NCI-H69 (cell line): ENCODE measurements around the gene AKT2.
A peak's percentile ranks its signal among the peaks of the same experiment; 100 is the strongest.
"Not testable (repeated sequence)": the region's sequence is repeated elsewhere in the genome, so short reads cannot be mapped to it uniquely, and the experiment has no call there.

Source experiments
- DNase-seq: peaks from one replicate; lab custom pipeline; 2025; lab: John Stamatoyannopoulos, UW

The AKT2 gene

DNA sequence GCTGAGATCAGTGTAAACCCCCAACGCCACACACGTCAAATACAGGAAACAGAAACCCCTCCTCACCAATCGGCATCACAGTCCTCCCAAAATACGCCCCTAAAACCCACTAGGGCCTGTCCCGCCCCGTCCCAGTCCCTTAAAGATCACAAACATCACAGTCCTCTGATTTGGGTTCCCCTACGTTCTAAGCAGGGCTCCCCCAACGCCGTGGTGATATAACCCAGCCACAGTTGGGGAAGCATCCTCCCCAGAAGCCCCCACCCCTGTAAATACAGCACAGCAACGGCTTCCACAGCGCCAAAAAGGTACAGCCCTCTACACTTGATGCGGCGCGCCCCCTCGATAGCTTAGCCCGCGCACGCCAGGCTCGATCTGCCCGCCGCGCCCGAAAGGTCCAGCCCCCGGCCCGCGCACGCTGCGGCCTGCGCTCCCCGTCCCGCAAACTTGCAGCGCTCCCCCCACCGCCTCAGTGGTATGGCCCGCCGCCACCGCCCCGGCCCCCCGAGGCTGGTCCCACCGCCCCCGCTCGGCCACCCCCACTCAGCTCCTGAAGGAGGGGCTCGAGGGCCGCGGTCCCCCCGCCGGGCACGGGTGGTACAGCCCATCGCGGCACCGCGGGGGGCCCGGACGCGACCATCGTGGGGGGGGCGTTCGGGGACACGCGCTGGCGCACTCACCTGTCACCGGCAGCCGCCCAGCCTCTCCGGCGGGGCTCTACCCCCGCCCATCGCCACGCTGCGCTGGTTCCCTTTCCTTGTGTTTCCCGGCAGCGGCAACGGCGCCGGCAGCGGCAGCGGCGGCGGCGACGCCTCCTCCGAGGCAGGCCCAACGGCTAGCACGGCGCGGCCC, at the start of gene AKT2:
TSS of gene AKT2 (minus strand) at position 845 of the 852 bp plus-strand sequence. CDS start 20,078 bp downstream, outside the sequence.
- peak; percentile 93 for DNase-seq

DNA sequence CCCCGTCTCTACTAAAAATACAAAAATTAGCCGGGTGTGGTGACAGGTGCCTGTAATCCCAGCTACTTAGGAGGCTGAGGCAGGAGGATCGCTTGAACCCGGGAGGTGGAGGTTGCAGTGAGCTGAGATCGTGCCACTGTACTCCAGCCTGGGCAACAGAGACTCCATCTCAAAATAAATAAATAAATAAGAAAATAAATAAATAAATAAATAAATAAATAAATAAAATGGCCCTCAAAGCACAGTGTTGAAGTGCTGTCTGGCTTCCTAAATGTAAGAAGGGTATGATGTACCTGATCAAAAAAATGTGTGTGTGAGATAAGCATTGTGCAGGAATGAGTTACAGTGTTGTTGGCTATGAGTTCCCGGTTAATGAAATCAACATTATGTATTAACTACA, 47.9 kb upstream of the AKT2 start:
- DNase-seq: not testable (repeated sequence)

DNA sequence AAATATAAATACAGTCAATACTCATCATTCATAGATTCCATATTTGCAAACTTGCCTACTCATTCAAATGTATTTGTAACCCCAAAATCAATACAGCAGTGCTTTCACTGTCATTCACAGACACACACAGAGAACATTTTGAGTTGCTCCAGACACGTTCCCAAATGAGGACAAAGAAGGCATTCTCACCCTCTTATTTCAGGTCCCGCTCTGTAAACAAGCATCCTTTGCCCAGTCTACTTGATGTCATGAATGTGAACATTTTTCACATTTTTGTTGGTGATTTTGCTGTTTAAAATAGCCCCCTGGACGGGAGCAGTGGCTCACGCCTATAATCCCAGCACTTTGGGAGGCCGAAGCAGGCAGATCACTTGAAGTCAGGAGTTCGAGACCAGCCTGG, 47.5 kb upstream of the AKT2 start:
- DNase-seq: no peak

DNA sequence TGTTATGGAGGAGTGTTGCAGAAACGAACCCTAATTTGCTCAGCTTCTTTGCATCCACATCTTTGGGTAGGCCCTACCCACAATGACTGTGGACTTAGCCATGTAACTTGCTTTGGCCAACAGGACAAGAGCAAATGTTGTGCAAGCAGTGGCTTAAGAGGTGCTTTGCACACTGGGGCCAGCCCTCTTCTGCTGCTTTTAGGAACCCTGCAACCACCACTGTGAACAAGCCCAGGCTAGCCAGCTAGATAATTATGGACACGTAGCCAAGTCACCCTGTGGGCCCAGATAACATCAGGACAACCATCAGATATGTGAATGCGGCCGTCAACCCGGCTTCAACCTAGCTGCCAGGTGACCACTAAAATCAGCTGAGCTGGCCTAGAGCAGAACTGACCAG, 45.9 kb upstream of the AKT2 start:
- DNase-seq: no peak

DNA sequence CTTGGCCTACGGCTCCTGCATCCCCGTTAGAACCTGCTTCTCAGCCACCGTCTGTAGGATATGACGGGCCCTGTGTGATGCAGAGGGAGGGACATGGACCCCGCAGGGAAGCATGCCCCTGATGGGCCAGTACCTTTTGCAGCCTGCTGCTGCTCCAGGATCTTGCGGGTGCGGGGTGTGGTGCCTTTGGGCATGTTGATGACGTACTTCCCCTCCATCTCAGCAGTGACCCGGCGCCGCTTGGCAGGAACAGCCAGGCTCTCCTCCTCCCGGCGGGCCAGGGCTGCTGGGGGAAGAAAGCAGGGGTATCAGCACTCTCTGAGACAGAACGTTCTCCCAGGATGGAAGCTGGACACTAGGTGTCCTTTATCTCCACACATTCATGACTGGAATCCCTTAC, 41.1 kb upstream of the AKT2 start:
- no peak for DNase-seq

DNA sequence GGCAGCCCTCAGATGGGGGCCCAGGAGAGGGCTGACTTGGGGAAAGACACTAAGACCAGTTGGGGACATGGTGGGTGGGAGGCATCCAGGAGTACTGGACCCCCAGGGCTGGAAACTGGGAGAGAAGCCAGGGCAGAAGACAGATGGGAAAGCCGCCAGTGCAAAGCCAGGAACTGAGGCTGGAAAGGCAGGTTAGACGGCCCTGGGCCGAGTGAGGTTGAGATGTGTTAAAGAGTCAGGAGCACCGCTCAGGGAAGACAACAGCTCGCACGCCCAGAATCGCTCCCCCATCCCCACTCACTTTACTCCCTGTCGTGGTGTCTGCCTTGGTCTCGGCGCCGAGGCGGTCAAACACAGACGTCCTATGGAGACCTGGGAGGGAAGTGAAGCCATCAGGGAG, 38.6 kb upstream of the AKT2 start:
- no peak for DNase-seq

DNA sequence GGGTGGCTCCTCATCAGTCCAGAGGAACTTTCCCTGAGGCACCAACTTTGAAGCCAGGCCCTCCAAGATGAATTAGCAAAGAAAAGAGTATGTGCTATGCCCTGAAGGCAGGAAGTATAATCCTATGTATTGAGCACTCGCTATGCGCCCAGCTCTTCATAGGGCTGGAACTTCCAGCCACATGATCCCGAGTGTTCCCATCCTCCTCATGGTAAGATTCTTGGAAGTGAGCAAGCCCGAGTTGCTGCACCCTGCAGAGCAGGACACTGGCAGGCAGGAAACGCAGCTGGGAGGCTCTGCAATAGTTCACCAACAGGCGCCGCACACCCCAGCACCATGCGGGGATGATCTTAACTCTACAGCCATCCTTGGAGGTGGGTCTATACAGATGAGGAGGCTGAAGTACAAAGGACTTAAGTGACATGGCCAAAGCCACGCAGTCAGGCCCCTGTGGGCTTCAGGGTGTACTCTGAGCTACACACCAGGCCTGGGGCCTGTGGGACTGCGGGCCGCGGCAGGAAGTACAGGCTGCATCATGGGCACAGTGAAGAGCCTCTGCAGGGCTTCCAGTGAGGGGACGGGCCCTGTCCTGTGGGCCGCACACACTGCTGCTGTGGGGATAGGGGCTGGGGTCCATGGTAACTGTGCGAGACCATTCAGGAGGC, 37.9 kb upstream of the AKT2 start:
- DNase-seq: no peak

DNA sequence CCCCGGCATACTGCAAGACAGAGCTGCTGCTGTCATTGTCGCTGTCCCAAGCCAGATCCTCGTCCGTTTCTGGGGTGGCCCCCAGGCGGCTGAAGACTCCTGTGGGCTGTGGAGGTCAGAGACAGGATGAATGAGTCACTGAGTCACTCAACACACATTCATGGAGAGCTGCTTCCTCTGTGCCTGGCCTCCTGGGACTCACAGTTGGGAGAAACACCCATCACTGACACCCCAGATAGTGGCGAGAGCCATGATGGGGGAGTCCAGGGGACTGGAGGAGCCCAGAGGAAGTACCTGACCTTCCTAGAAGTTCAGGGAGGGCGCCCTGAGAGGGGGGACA, 37.1 kb upstream of the AKT2 start:
- DNase-seq: no peak

DNA sequence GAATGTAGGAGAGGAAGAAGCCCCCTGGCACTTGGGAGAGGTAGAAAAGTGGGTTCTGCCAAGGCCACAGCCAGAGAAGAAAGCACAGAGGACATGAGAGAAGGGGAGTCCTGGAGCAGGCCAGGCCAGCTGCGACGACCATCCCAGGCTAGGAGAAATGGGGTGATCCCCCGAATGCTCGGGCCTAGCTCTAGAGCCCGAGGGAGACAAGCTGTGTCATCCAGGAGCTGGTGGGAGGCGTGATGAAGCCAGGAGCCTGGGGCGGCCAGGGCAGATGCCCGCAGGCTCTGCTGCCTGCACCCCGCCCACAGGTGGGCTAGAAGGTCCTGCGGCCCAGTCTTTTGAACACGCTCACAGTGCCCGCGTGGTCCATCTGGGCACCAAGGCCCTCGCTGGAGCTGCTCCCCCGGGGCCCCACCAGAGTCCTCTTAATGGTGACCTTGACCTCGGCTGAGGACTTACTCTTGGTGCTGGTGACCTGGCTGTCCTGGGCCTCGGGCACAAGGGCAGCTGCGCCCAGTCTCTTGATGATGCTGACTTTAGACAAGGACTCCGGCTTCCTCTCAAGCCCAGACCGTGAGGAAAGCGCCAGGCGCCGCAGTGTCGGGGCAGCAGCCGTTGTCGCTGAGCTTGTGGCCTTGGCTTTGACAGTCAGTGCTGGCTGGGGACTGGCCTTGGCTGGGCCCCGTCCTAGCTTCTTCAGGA, 36.6 kb upstream of the AKT2 start:
- DNase-seq: no peak

DNA sequence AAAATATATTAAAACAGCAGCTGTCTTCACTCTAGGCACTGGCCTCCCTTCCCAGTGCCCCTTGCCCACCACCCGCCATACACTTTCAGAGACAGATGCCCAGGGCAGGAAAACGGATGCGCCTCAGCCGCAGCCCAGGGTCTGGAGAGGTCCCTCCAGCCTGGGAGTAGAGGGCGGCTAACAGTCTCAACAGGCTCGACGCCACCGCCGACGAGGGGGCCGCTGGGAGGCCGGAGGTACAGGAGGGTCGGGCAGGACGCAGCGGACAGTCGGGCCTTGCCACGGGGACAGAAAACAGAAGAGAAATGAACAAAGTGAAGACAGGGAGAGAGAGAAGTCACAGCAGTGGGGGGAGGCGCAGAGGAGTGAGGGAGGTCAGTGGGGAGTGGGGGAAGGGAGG, 35.9 kb upstream of the AKT2 start:
- DNase-seq: no peak

DNA sequence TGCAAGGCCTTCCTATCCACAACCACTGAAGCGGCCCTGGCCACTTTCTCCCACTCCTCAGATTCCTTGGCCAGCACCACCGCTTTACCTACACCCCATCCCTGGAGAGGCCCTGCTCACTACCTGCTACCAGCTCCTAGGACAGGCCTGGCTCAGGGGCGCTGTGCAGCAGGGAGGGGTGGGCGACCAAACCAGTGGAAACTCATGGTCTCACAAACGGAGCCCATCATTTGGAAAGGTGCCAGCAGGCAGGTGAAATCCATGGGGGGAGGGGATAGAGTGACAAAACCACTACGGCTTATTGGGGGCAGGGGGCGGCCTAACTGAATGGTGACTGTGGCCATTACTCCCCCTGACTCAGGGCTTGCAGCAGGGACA, 35.4 kb upstream of the AKT2 start:
- no peak for DNase-seq

DNA sequence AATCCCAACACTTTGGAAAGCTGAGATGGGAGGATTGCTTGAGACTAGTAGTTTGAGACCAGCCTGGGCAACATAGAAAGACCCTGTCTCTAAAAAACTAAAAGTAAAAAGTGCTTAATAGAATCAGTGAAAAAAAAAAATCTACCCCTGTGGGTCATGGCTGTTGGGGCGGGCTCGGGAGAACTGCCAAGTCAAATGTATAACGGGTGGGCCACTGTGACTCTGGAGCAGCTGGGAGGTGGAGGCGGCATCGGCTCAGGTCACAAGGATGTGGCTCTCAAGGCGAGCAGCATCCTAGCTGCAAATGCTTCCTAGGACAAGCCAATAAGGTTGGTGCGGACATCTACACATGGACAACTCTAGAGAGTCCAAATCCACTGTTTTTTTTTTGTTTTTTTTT, 32.2 kb upstream of the AKT2 start:
- no peak for DNase-seq

DNA sequence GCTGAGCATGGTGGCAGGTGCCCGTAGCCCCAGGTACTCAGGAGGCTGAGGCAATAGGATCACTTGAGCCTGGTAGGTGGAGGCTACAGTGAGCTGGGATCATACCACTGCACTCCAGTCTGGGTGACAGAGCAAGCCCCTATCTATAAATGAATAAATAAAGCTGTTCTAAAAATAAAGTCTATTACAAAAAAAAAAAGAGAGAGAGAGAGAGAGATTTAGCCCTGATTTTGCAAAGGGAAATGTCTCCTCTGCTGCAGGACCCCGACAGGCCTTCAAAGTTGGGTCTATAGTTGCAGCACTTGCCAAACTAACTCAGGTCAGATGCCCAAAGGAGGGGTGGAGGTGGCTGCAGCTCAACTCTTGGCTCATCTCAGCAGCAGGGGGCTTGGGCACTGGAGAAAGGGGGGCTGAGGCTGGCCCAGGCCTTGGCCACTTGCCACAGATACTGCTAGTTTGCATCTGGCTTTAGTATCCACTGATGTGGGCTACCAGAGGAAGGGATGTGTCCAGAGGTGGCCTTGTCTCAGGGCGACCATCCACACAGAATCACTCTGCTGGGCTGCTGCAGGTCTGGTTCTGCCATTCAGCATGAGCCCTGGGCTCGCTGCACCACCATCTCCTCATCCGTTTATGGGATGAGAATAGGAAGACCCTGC, 30.8 kb upstream of the AKT2 start:
- DNase-seq: peak; percentile 16

DNA sequence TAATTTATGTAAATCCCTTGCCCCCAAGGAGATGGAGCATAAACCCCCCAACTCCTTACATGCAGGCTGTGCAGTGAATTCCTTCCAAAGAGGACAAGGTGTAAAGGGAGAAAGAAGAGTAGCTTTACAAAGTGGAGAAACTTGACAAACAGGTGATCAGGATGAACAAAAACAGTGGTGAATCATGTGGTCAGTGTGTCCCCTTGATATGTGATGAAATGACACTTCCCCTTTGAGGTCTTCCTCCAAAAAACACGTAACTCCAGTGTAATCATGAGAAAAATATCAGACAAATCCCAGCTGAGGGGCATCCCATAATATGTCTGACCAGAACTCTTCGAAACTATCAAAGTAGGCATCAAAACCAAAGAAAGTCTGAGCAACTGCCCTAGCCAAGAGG, 29.5 kb upstream of the AKT2 start:
- no peak for DNase-seq

DNA sequence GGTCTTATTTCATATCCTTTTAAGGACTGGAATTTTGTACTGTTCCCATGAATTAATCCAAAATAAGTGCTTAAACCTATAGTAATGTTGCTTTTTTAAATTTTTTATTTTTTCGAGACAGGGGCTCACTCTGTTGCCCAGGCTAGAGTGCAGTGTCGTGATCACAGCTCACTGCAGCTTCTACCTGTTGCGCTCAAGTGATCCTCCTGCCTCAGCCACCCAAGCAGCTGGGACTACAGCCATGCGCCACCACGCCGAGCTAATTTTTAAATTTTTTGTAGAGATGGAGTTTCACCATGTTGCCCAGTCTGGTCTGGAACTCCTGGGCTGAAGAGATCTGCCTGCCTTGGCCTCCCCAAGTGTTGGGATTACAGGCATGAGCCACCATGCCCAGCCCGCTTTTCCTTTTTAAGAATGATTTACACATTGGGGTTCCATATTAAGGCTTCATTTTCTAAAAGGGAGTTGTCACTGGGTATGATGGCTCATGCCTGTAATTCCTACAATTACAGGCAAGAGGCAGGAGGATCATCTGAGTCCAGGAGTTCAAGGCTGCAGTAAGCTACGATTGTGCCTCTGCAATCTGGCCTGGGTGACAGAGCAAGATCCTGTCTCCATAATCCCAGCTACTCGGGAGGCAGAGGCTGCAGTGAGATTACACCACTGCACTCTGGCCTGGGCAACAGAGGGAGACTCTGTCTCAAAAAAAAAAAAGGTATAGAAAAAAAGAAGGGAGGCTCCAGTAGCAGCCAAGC, 28.3 kb upstream of the AKT2 start:
- DNase-seq: no peak

DNA sequence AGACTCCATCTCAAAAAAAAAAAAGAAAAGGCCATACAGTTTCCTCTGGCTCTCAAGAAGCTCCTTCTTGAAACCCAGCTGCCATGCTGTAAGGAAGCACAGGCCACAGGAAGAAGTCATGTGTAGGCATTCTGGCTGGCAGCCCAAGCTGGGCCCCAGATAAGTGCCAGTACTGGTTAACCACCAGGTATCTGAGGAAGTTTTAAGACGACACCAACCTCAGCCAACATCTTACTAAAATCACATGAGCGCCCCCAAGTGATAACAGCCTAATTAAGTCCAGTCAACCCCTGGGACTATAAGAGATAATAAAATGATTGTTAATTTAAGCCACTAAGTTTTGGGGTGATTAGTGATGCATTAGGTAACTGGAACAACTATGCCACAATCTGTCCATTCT, 27.4 kb upstream of the AKT2 start:
- DNase-seq: no peak

DNA sequence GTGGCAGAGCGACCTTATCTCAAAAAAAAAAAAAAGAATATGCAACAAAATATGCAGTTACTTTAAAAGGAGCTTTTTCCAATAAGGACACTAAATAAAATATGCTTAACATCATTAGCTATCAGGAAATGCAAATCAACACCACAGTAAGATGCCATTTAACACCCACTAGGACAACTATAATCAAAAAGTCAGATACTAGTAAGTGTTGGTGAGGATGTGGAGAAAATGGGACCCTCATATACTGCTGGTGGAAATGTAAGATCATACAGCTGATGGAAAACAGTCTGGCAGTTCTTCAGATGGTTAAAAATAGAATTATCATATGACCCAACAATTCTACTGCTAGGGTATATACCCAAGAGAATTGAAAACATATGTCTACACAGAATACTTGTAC, 24.5 kb upstream of the AKT2 start:
- no peak for DNase-seq

DNA sequence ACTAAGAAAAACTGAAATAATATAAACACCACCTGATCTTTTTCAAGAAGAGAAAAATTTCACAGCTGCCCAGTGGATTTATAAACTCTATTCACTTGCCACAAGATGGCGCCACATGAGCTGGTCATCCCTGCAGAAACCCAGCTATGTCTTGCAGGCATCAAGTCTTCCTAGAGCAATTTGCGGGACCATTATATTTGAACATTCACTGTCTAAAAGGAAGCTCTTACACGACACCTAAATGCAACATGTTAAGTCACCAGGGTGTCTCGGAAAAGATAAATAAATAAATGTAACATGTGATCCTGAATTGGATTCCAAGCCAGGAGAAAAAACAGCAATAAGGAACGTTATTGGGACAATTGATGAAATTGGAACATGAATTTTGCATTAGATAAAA, 20.3 kb upstream of the AKT2 start:
- peak; percentile 87 for DNase-seq

DNA sequence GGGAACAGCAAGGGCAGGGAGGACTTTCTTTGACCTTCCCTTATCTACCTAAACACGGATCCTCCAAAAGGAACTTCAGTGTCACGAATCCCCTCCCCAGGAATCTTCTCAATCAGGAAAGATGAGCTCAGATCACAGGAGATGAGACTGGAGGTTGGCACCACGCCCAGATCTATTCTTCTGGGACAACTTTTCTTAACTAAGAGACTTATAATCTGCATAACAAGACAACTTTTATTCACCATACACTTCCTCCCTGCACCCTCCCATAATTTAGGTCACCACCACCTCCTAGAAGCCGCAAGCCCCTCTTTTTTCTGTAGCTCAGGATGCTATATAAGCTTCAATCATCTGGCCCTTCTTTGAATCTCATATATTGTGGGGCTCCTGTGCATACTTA, 19.2 kb upstream of the AKT2 start:
- no peak for DNase-seq

DNA sequence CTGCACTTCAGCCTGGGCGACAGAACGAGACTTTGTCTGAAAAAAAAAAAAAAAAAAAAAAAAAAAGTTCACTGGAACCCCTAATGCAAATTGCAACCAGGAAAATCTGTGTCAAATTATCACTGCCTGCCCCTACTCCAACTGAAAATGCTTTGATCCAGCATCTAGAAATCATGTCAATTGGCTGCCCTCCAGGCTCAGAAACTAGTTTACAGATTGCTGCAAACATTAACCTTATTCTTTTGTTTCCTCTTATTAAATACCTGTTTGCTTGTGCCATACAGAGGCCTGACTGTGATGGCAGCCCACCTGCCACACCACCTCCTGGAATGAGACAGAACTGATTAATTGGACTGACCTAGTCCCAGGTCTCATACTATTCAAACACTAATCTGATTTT, 18.6 kb upstream of the AKT2 start:
- DNase-seq: no peak

DNA sequence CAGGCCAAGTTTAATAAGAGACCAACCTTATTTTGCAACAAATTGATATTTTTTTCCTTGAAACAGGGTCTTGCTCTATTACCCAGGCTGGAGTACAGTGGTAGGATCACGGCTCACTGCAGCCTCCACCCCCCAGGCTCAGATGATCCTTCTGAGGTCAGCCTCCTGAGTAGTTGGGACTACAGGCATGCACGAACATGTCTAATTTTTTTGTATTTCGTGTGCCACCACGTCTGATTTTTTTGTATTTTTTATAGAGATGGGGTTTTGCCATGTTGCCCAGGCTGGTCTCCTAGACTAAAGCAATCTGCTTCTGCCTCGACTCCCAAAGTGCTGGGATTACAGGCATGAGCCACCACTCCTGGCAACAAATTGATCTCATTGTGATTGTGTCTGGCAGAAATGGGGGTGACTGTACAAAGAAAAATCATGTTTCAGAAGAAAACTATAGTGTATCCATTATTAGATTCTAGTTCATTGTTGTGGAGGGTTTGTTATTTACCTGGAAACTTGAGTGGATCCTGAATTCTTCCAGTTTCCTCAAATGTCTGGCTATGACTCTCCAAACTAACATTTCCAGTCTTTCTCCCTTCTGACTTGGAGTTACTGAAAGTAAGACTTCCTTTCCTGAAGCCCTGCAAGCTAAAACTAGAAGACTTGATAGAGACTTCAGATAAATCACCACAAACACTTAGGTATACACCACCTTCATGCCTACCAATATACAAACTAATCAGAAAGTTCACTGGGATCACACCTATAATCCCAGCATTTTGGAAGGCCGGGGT, 17.3 kb upstream of the AKT2 start:
- no peak for DNase-seq
